Measurements from ENCODE around the gene ITSN2.

Gene ITSN2

GRCh38 chr2:24160761-24161160, 199.6 kb downstream of the ITSN2 start:
- no peak overlapping the region for H3K4me3 ChIP-seq (ENCODE audit: low read depth, low read length)
- TF ChIP-seq CTCF (conservative IDR thresholded peaks at IDR 0.05; ENCODE audit: low read depth, low read length), result no peak
- DNase-seq (ENCODE audit: low read depth), result no peak

GRCh38 chr2:24159708-24160107, 200.6 kb downstream of the ITSN2 start:
- DNase-seq (ENCODE audit: low read depth), result no peak
- no peak for TF ChIP-seq CTCF (conservative IDR thresholded peaks at IDR 0.05; ENCODE audit: low read depth, low read length)

GRCh38 chr2:24158131-24158530, 202.2 kb downstream of the ITSN2 start:
- no peak for DNase-seq (ENCODE audit: low read depth)
- no peak overlapping the region for H3K4me3 ChIP-seq (ENCODE audit: low read depth, low read length)
- no peak for TF ChIP-seq CTCF (conservative IDR thresholded peaks at IDR 0.05; ENCODE audit: low read depth, low read length)

More at GRCh38 chr2:24159708-24160107, 200.6 kb downstream of the ITSN2 start:
- no peak overlapping the region for H3K4me3 ChIP-seq (ENCODE audit: low read depth, low read length)

- no peak for DNase-seq (ENCODE audit: low read depth)
- TF ChIP-seq CTCF (conservative IDR thresholded peaks at IDR 0.05; ENCODE audit: low read depth, low read length), result no peak
- H3K4me3 ChIP-seq (ENCODE audit: low read depth, low read length), result no peak overlapping the region
These were observed 206.9 kb downstream of the ITSN2 start for GRCh38 chr2:24153478-24153877.
